ENCODE measurements around the gene PITX3.
A peak's percentile ranks its signal among the peaks of the same experiment; 100 is the strongest.

PITX3 gene

GRCh38 chr10:102241444-102242117 lies at the start of gene PITX3:
Gene PITX3 (minus strand): TSS chr10:102241512. CDS start chr10:102232080, 9,432 bp downstream.
- DNase-seq (ENCODE audit: low read depth): peak; percentile 90

- no peak for DNase-seq (ENCODE audit: low read depth)
These were observed 48.5 kb upstream of the PITX3 start for GRCh38 chr10:102289840-102290239.

GRCh38 chr10:102289356-102289755 lies 48.0 kb upstream of the PITX3 start:
- no peak for DNase-seq (ENCODE audit: low read depth)

- DNase-seq (ENCODE audit: low read depth): no peak
These were observed 46.7 kb upstream of the PITX3 start for GRCh38 chr10:102287991-102288390.

- DNase-seq (ENCODE audit: low read depth): no peak
These were observed 46.2 kb upstream of the PITX3 start for GRCh38 chr10:102287538-102287937.

GRCh38 chr10:102286216-102286615 lies 44.9 kb upstream of the PITX3 start:
- no peak for DNase-seq (ENCODE audit: low read depth)

GRCh38 chr10:102285133-102285532 lies 43.8 kb upstream of the PITX3 start:
- no peak for DNase-seq (ENCODE audit: low read depth)

GRCh38 chr10:102284531-102284930 lies 43.2 kb upstream of the PITX3 start:
- DNase-seq (ENCODE audit: low read depth): no peak

- no peak for DNase-seq (ENCODE audit: low read depth)
These were observed 42.6 kb upstream of the PITX3 start for GRCh38 chr10:102283890-102284289.

GRCh38 chr10:102283488-102283887 lies 42.2 kb upstream of the PITX3 start:
- DNase-seq (ENCODE audit: low read depth): no peak

GRCh38 chr10:102281102-102281487 lies 39.8 kb upstream of the PITX3 start:
- DNase-seq (ENCODE audit: low read depth): no peak

GRCh38 chr10:102280397-102281101 lies 39.2 kb upstream of the PITX3 start:
- no peak for DNase-seq (ENCODE audit: low read depth)

- DNase-seq (ENCODE audit: low read depth): no peak
These were observed 37.8 kb upstream of the PITX3 start for GRCh38 chr10:102279104-102279503.

- DNase-seq (ENCODE audit: low read depth): no peak
These were observed 34.0 kb upstream of the PITX3 start for GRCh38 chr10:102275343-102275742.

GRCh38 chr10:102274062-102274461 lies 32.8 kb upstream of the PITX3 start:
- no peak for DNase-seq (ENCODE audit: low read depth)

- DNase-seq (ENCODE audit: low read depth): no peak
These were observed 27.7 kb upstream of the PITX3 start for GRCh38 chr10:102269017-102269416.

- DNase-seq (ENCODE audit: low read depth): no peak
These were observed 27.1 kb upstream of the PITX3 start for GRCh38 chr10:102268375-102268888.

- no peak for DNase-seq (ENCODE audit: low read depth)
These were observed 26.4 kb upstream of the PITX3 start for GRCh38 chr10:102267748-102268147.

- DNase-seq (ENCODE audit: low read depth): no peak
These were observed 25.4 kb upstream of the PITX3 start for GRCh38 chr10:102266670-102267069.

GRCh38 chr10:102264371-102264770 lies 23.1 kb upstream of the PITX3 start:
- DNase-seq (ENCODE audit: low read depth): no peak

- no peak for DNase-seq (ENCODE audit: low read depth)
These were observed 21.5 kb upstream of the PITX3 start for GRCh38 chr10:102262744-102263370.

GRCh38 chr10:102261842-102262241 lies 20.5 kb upstream of the PITX3 start:
- DNase-seq (ENCODE audit: low read depth): no peak

GRCh38 chr10:102261196-102261595 lies 19.9 kb upstream of the PITX3 start:
- no peak for DNase-seq (ENCODE audit: low read depth)
